HepG2 (cell line): Measurements from ENCODE around the gene CBY1. TPM values are rescaled to one million over a fixed set of nuclear protein-coding genes. Genes with fewer than 3 reads are reported as not detected.

Experiments used
- ATAC-seq: fragments of 200-7000 bp; cut with Tn5 transposase; 3 replicates; pipeline ENCODE4 v1.9.1; 2020; ENCODE audit warnings: mild to moderate bottlenecking, moderate library complexity
- BruUV-seq: library from RNA; stranded (reverse); fragments of 400-500 nt; replicated peaks from 2 replicates; lab custom pipeline; 2021; lab: Mats Ljungman, UMichigan
- CTCF ChIA-PET: fragments of 300-600 bp; formaldehyde crosslinking; extraction: SDS; loops from one replicate; lab custom pipeline; 2021; ENCODE audit warnings: low total read pairs, inconsistent platforms, low intra/inter-chr PET ratio; lab: Yijun Ruan, JAX
- POLR2A ChIA-PET: fragments of 350-600 bp; sonication (Branson Sonifier 250); formaldehyde crosslinking; loops from one replicate; lab custom pipeline; 2020; ENCODE audit warnings: antibody characterized with exemption, inconsistent platforms; lab: Yijun Ruan, JAX
- DNase-seq: peaks from one replicate; pipeline ENCODE4 v3.0.0-alpha.2; 2015; ENCODE audit warnings: low spot score
- FAIRE-seq: peaks from 3 replicates; lab custom pipeline; 2011; peaks lifted over from hg19 to GRCh38; lab: Jason Lieb, UNC
- H2AFZ ChIP-seq: one replicate; pipeline ENCODE4 v1.6.1; 2011; ENCODE audit warnings: low read length, inconsistent platforms
- H3K27ac ChIP-seq: fragments of 300-600 bp; 3 replicates; pipeline ENCODE4 v1.8.0; 2011; ENCODE audit warnings: mixed run types, mild to moderate bottlenecking, mixed read lengths, low read length, inconsistent platforms; ENCODE audit not compliant: insufficient read depth; ENCODE audit errors: extremely low read length
- H3K27me3 ChIP-seq, 2 experiments: fragments of 200-600 bp in 1 of 2; 2 replicates in 1 of 2; 3 replicates in 1 of 2; pipeline versions ENCODE4 v1.6.0 to v1.8.0; 2011; ENCODE audit warnings: low read length in 2 of 2, mild to moderate bottlenecking in 2 of 2, moderate library complexity in 2 of 2, inconsistent platforms in 1 of 2; ENCODE audit not compliant: insufficient read depth in 2 of 2, control insufficient read depth in 1 of 2
- H3K36me3 ChIP-seq, 2 experiments: fragments of 200-600 bp in 1 of 2; replicated peaks in 1 of 2; 2 replicates in 1 of 2; 3 replicates in 1 of 2; pipeline versions ENCODE4 v1.5.1 to v1.8.0; 2011; ENCODE audit warnings: low read length in 2 of 2, inconsistent platforms in 1 of 2; ENCODE audit not compliant: insufficient read depth in 2 of 2, control insufficient read depth in 1 of 2
- H3K4me1 ChIP-seq: 2 replicates; pipeline ENCODE4 v1.5.1; 2012; ENCODE audit warnings: low read length, inconsistent platforms; ENCODE audit not compliant: insufficient read depth
- H3K4me2 ChIP-seq: 2 replicates; pipeline ENCODE4 v1.6.0; 2011; ENCODE audit warnings: low read depth, low read length, inconsistent platforms
- H3K4me3 ChIP-seq, 3 experiments: fragments of 200-600 bp in 1 of 3; sonication (generic), shearing (Covaris generic) in 1 of 3; replicated peaks in 1 of 3; 2 replicates each; pipeline ENCODE4 v1.5.1; 2011 to 2016; ENCODE audit warnings: low read length in 3 of 3, inconsistent platforms in 2 of 3, low read depth in 2 of 3, mild to moderate bottlenecking in 2 of 3, control low read depth in 1 of 3, mixed read lengths in 1 of 3; ENCODE audit not compliant: insufficient read depth in 1 of 3
- H3K79me2 ChIP-seq: one replicate; pipeline ENCODE4 v1.6.1; 2011; ENCODE audit warnings: low read length, inconsistent platforms; ENCODE audit not compliant: insufficient read depth
- H3K9ac ChIP-seq: 2 replicates; pipeline ENCODE4 v1.6.0; 2011; ENCODE audit warnings: mild to moderate bottlenecking, low read depth, low read length, inconsistent platforms; ENCODE audit not compliant: insufficient read depth
- H3K9me3 ChIP-seq: 2 replicates; pipeline ENCODE4 v1.5.1; 2012; ENCODE audit warnings: mild to moderate bottlenecking, low read length
- H4K20me1 ChIP-seq: 2 replicates; pipeline ENCODE4 v1.6.0; 2011; ENCODE audit warnings: inconsistent platforms, mild to moderate bottlenecking, low read length, moderate library complexity; ENCODE audit not compliant: insufficient read depth
- DPF2 ChIP-seq: sonication (generic); formaldehyde crosslinking; IDR thresholded peaks from 2 replicates; pipeline ENCODE4 v1.4.0; 2020; ENCODE audit warnings: mild to moderate bottlenecking, low read depth, missing genetic modification reagents, borderline replicate concordance
- GFI1 ChIP-seq: sonication (generic); formaldehyde crosslinking; IDR thresholded peaks from 2 replicates; pipeline ENCODE4 v1.5.0; 2020; ENCODE audit warnings: missing genetic modification reagents, mild to moderate bottlenecking, borderline replicate concordance
- RFX1 ChIP-seq: fragments of 450-650 bp; IDR thresholded peaks from 2 replicates; pipeline ENCODE4 v1.6.1; 2017
- SALL1 ChIP-seq: sonication (generic); formaldehyde crosslinking; IDR thresholded peaks from 2 replicates; pipeline ENCODE4 v1.8.0; 2022; ENCODE audit warnings: mild to moderate bottlenecking, missing genetic modification reagents
- ZBTB25 ChIP-seq: IDR thresholded peaks from 2 replicates; pipeline ENCODE4 v1.6.1; 2018; ENCODE audit warnings: missing genetic modification reagents
- ZC3H13 ChIP-seq: sonication (generic); formaldehyde crosslinking; IDR thresholded peaks from 2 replicates; pipeline ENCODE4 v1.8.1; 2023; ENCODE audit warnings: mild to moderate bottlenecking, missing genetic modification reagents, moderate library complexity
- ZNF232 ChIP-seq: sonication (generic); formaldehyde crosslinking; IDR thresholded peaks from 2 replicates; pipeline ENCODE4 v1.4.0; 2020; ENCODE audit warnings: missing genetic modification reagents, borderline replicate concordance
- ZNF556 ChIP-seq: sonication (generic); formaldehyde crosslinking; IDR thresholded peaks from 2 replicates; pipeline ENCODE4 v1.4.0; 2020; ENCODE audit warnings: mild to moderate bottlenecking, missing genetic modification reagents, borderline replicate concordance
- ZNF569 ChIP-seq: sonication (generic); formaldehyde crosslinking; IDR thresholded peaks from 2 replicates; pipeline ENCODE4 v1.5.0; 2020; ENCODE audit warnings: mild to moderate bottlenecking, missing genetic modification reagents, moderate library complexity, borderline replicate concordance
- ZNF605 ChIP-seq: sonication (generic); formaldehyde crosslinking; IDR thresholded peaks from 2 replicates; pipeline ENCODE4 v1.8.0; 2022; ENCODE audit warnings: mild to moderate bottlenecking, missing genetic modification reagents
- ZNF629 ChIP-seq: sonication (generic); formaldehyde crosslinking; conservative IDR thresholded peaks from 2 replicates; pipeline ENCODE4 v1.5.0; 2020; ENCODE audit warnings: missing genetic modification reagents
- WGBS: methylation state at CpG from one replicate; pipeline ENCODE4 v1.1.6; 2017; ENCODE audit warnings: low lambda C conversion rate; 5-methylcytosine and 5-hydroxymethylcytosine counted together
- in situ Hi-C: cut with HindIII; loops from 2 replicates; pipeline ENCODE4 v1.10.0; 2017; ENCODE audit warnings: low pct_unique_long_range_greater_than_20kb; ENCODE audit not compliant: extremely low pct_ligation_motif_present
- intact Hi-C: fragments of 100-400 bp; cut with micrococcal nuclease; formaldehyde crosslinking; loops from one replicate; pipeline ENCODE4 v1.10.0; 2022; ENCODE audit not compliant: unreplicated experiment
- polyA plus RNA-seq, 8 experiments: library from polyadenylated mRNA; depleted of rRNA in 3 of 8; stranded (reverse) in 7 of 8; unstranded in 1 of 8; fragments of >200 nt; fragmentation: Illumina TruSeq in 4 of 8; extraction: Trizol in 4 of 8; gene quantifications; 2 replicates each; pipeline versions ENCODE4 v1.2.1 to v1.2.3, GENCODE V29; 2011 to 2016; ENCODE audit warnings: low read depth in 4 of 8, missing spikeins in 1 of 8, mixed read lengths in 1 of 8; ENCODE audit not compliant: insufficient read depth in 1 of 8
- total RNA-seq, 5 experiments: library from RNA; depleted of rRNA; stranded (reverse); fragments of >200 nt; fragmentation: Illumina TruSeq; extraction: Trizol; gene quantifications; 2 replicates each; pipeline ENCODE4 v1.2.3, GENCODE V29; 2016; ENCODE audit warnings: low read depth in 1 of 5
- TF ChIP-seq, protein P1 (sequence below): sonication (generic); formaldehyde crosslinking; IDR thresholded peaks from 2 replicates; pipeline ENCODE4 v1.8.0; 2022; ENCODE audit warnings: mild to moderate bottlenecking, missing genetic modification reagents
- TF ChIP-seq, protein P2 (sequence below): sonication (generic); formaldehyde crosslinking; IDR thresholded peaks from 2 replicates; pipeline ENCODE4 v1.4.0; 2020; ENCODE audit warnings: missing genetic modification reagents, borderline replicate concordance

Gene CBY1
- total and polyA plus RNA-seq, 2 of the 13 experiments (the other 11 are each of a cell fraction or from before 2014, with no cell fraction given) = 19.7 to 20.3 TPM

- Histone ChIP-seq H4K20me1 (no peaks in the 10 kb centered on the region), H3K9ac (no peak overlapping the region), H3K79me2 (no peaks in the 10 kb centered on the region), H3K9me3 (no peaks in the 10 kb centered on the region), H3K27me3 (no peaks in the 10 kb centered on the region), H2AFZ (no peak overlapping the region), H3K4me2 (no peak overlapping the region), H3K27ac (no peak overlapping the region), H3K36me3 (peaks cover 6 to 8% of the 10 kb centered on the region in 2 experiments; a peak in 3 of 5 replicates), H3K4me3 (no peak overlapping the region), H3K4me1 (peaks cover 10% of the 10 kb centered on the region; the same call in 1 of the 2 replicates)
- 97% methylated on average over 4 of the region's 5 CpGs for WGBS
- in situ Hi-C loops (no loop called here), intact Hi-C loops (no loop called here)
- ChIA-PET POLR2A (interaction anchor here (0.6 kb wide), 1 partner anchor 614 kb away, joined by 3 read pairs; no protein-coding TSS in a partner anchor), CTCF (no interaction called here)
- ATAC-seq (no peak), DNase-seq (no peak), FAIRE-seq (no peak)
- BruUV-seq = no TSS peak
- TF ChIP-seq ZNF629 = no peak
- no peak for TF ChIP-seq SALL1
- TF ChIP-seq ZNF232 (CRISPR knock-in tag) = no peak
- TF ChIP-seq ZNF569 (CRISPR knock-in tag) = no peak
- TF ChIP-seq, protein P1, sequence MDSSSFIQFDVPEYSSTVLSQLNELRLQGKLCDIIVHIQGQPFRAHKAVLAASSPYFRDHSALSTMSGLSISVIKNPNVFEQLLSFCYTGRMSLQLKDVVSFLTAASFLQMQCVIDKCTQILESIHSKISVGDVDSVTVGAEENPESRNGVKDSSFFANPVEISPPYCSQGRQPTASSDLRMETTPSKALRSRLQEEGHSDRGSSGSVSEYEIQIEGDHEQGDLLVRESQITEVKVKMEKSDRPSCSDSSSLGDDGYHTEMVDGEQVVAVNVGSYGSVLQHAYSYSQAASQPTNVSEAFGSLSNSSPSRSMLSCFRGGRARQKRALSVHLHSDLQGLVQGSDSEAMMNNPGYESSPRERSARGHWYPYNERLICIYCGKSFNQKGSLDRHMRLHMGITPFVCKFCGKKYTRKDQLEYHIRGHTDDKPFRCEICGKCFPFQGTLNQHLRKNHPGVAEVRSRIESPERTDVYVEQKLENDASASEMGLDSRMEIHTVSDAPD (CRISPR knock-in tag) = no peak
- TF ChIP-seq ZC3H13 (CRISPR knock-in tag) = no peak
- no peak for TF ChIP-seq RFX1
- TF ChIP-seq DPF2 (CRISPR knock-in tag) = no peak
- no peak for TF ChIP-seq ZBTB25 (CRISPR knock-in tag)
- no peak for TF ChIP-seq ZNF605 (CRISPR knock-in tag)
- no peak for TF ChIP-seq GFI1 (CRISPR knock-in tag)
- TF ChIP-seq ZNF556 (CRISPR knock-in tag) = no peak
- TF ChIP-seq, protein P2, sequence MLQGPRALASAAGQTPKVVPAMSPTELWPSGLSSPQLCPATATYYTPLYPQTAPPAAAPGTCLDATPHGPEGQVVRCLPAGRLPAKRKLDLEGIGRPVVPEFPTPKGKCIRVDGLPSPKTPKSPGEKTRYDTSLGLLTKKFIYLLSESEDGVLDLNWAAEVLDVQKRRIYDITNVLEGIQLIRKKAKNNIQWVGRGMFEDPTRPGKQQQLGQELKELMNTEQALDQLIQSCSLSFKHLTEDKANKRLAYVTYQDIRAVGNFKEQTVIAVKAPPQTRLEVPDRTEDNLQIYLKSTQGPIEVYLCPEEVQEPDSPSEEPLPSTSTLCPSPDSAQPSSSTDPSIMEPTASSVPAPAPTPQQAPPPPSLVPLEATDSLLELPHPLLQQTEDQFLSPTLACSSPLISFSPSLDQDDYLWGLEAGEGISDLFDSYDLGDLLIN = no peak
Measured at GRCh38 chr22:38674888-38675287, 18.4 kb downstream of the CBY1 start.
